HepG2 (cell line): ENCODE measurements around the gene NFKBIL1. TPM values are rescaled to one million over a fixed set of nuclear protein-coding genes. Genes with fewer than 3 reads are reported as not detected.

ENCODE experiments used
- ATAC-seq: fragments of 200-7000 bp; cut with Tn5 transposase; 3 replicates; pipeline ENCODE4 v1.9.1; 2020; ENCODE audit warnings: mild to moderate bottlenecking, moderate library complexity
- BruUV-seq: library from RNA; stranded (reverse); fragments of 400-500 nt; replicated peaks from 2 replicates; lab custom pipeline; 2021; lab: Mats Ljungman, UMichigan
- CTCF ChIA-PET: fragments of 300-600 bp; formaldehyde crosslinking; extraction: SDS; loops from one replicate; lab custom pipeline; 2021; ENCODE audit warnings: low total read pairs, inconsistent platforms, low intra/inter-chr PET ratio; lab: Yijun Ruan, JAX
- POLR2A ChIA-PET: fragments of 350-600 bp; sonication (Branson Sonifier 250); formaldehyde crosslinking; loops from one replicate; lab custom pipeline; 2020; ENCODE audit warnings: antibody characterized with exemption, inconsistent platforms; lab: Yijun Ruan, JAX
- DNase-seq: peaks from one replicate; pipeline ENCODE4 v3.0.0-alpha.2; 2015; ENCODE audit warnings: low spot score
- FAIRE-seq: peaks from 3 replicates; lab custom pipeline; 2011; peaks lifted over from hg19 to GRCh38; lab: Jason Lieb, UNC
- H2AFZ ChIP-seq: one replicate; pipeline ENCODE4 v1.6.1; 2011; ENCODE audit warnings: low read length, inconsistent platforms
- H3K27ac ChIP-seq: fragments of 300-600 bp; 3 replicates; pipeline ENCODE4 v1.8.0; 2011; ENCODE audit warnings: mixed run types, mild to moderate bottlenecking, mixed read lengths, low read length, inconsistent platforms; ENCODE audit not compliant: insufficient read depth; ENCODE audit errors: extremely low read length
- H3K27me3 ChIP-seq, 2 experiments: fragments of 200-600 bp in 1 of 2; 2 replicates in 1 of 2; 3 replicates in 1 of 2; pipeline versions ENCODE4 v1.6.0 to v1.8.0; 2011; ENCODE audit warnings: low read length in 2 of 2, mild to moderate bottlenecking in 2 of 2, moderate library complexity in 2 of 2, inconsistent platforms in 1 of 2; ENCODE audit not compliant: insufficient read depth in 2 of 2, control insufficient read depth in 1 of 2
- H3K36me3 ChIP-seq, 2 experiments: fragments of 200-600 bp in 1 of 2; replicated peaks in 1 of 2; 2 replicates in 1 of 2; 3 replicates in 1 of 2; pipeline versions ENCODE4 v1.5.1 to v1.8.0; 2011; ENCODE audit warnings: low read length in 2 of 2, inconsistent platforms in 1 of 2; ENCODE audit not compliant: insufficient read depth in 2 of 2, control insufficient read depth in 1 of 2
- H3K4me1 ChIP-seq: 2 replicates; pipeline ENCODE4 v1.5.1; 2012; ENCODE audit warnings: low read length, inconsistent platforms; ENCODE audit not compliant: insufficient read depth
- H3K4me2 ChIP-seq: 2 replicates; pipeline ENCODE4 v1.6.0; 2011; ENCODE audit warnings: low read depth, low read length, inconsistent platforms
- H3K4me3 ChIP-seq, 3 experiments: fragments of 200-600 bp in 1 of 3; sonication (generic), shearing (Covaris generic) in 1 of 3; replicated peaks in 1 of 3; 2 replicates each; pipeline ENCODE4 v1.5.1; 2011 to 2016; ENCODE audit warnings: low read length in 3 of 3, inconsistent platforms in 2 of 3, low read depth in 2 of 3, mild to moderate bottlenecking in 2 of 3, control low read depth in 1 of 3, mixed read lengths in 1 of 3; ENCODE audit not compliant: insufficient read depth in 1 of 3
- H3K79me2 ChIP-seq: one replicate; pipeline ENCODE4 v1.6.1; 2011; ENCODE audit warnings: low read length, inconsistent platforms; ENCODE audit not compliant: insufficient read depth
- H3K9ac ChIP-seq: 2 replicates; pipeline ENCODE4 v1.6.0; 2011; ENCODE audit warnings: mild to moderate bottlenecking, low read depth, low read length, inconsistent platforms; ENCODE audit not compliant: insufficient read depth
- H3K9me3 ChIP-seq: 2 replicates; pipeline ENCODE4 v1.5.1; 2012; ENCODE audit warnings: mild to moderate bottlenecking, low read length
- H4K20me1 ChIP-seq: 2 replicates; pipeline ENCODE4 v1.6.0; 2011; ENCODE audit warnings: inconsistent platforms, mild to moderate bottlenecking, low read length, moderate library complexity; ENCODE audit not compliant: insufficient read depth
- CBFB ChIP-seq: sonication (generic); formaldehyde crosslinking; IDR thresholded peaks from 2 replicates; pipeline ENCODE4 v1.4.0; 2020; ENCODE audit warnings: missing genetic modification reagents
- IKZF4 ChIP-seq: sonication (generic); formaldehyde crosslinking; IDR thresholded peaks from 2 replicates; pipeline ENCODE4 v1.5.1; 2020; ENCODE audit warnings: borderline replicate concordance, mild to moderate bottlenecking, low read depth, missing genetic modification reagents; ENCODE audit errors: not compliant biosample characterization
- ISL2 ChIP-seq: sonication (generic); formaldehyde crosslinking; IDR thresholded peaks from 2 replicates; pipeline ENCODE4 v1.5.0; 2020; ENCODE audit warnings: missing genetic modification reagents
- KIAA2018 ChIP-seq: sonication (generic); formaldehyde crosslinking; IDR thresholded peaks from 2 replicates; pipeline ENCODE4 v1.5.0; 2020; ENCODE audit warnings: mild to moderate bottlenecking, missing genetic modification reagents, borderline replicate concordance
- PHF21A ChIP-seq: sonication (generic); formaldehyde crosslinking; IDR thresholded peaks from 2 replicates; pipeline ENCODE4 v1.5.0; 2020; ENCODE audit warnings: mild to moderate bottlenecking, missing genetic modification reagents
- ZBTB38 ChIP-seq: sonication (generic); formaldehyde crosslinking; IDR thresholded peaks from 2 replicates; pipeline ENCODE4 v1.5.1; 2020; ENCODE audit warnings: mild to moderate bottlenecking, missing genetic modification reagents
- ZBTB8A ChIP-seq: sonication (generic); formaldehyde crosslinking; IDR thresholded peaks from 2 replicates; pipeline ENCODE4 v1.4.0; 2020; ENCODE audit warnings: mild to moderate bottlenecking, low read depth, missing genetic modification reagents, borderline replicate concordance
- ZFY ChIP-seq: sonication (generic); formaldehyde crosslinking; IDR thresholded peaks from 2 replicates; pipeline ENCODE4 v1.4.0; 2020; ENCODE audit warnings: missing genetic modification reagents
- ZNF780A ChIP-seq: sonication (generic); formaldehyde crosslinking; IDR thresholded peaks from 2 replicates; pipeline ENCODE4 v1.8.0; 2022; ENCODE audit warnings: mild to moderate bottlenecking, missing genetic modification reagents, moderate library complexity
- ZNF782 ChIP-seq: sonication (generic); formaldehyde crosslinking; IDR thresholded peaks from 2 replicates; pipeline ENCODE4 v1.4.0; 2020; ENCODE audit warnings: missing genetic modification reagents, mild to moderate bottlenecking, borderline replicate concordance
- ZNF891 ChIP-seq: sonication (generic); formaldehyde crosslinking; IDR thresholded peaks from 2 replicates; pipeline ENCODE4 v1.5.0; 2020; ENCODE audit warnings: mild to moderate bottlenecking, missing genetic modification reagents
- ZSCAN29 ChIP-seq: sonication (generic); formaldehyde crosslinking; conservative IDR thresholded peaks from 2 replicates; pipeline ENCODE4 v1.4.0; 2020; ENCODE audit warnings: mild to moderate bottlenecking, missing genetic modification reagents
- WGBS: methylation state at CpG from one replicate; pipeline ENCODE4 v1.1.6; 2017; ENCODE audit warnings: low lambda C conversion rate; 5-methylcytosine and 5-hydroxymethylcytosine counted together
- in situ Hi-C: cut with HindIII; loops from 2 replicates; pipeline ENCODE4 v1.10.0; 2017; ENCODE audit warnings: low pct_unique_long_range_greater_than_20kb; ENCODE audit not compliant: extremely low pct_ligation_motif_present
- intact Hi-C: fragments of 100-400 bp; cut with micrococcal nuclease; formaldehyde crosslinking; loops from one replicate; pipeline ENCODE4 v1.10.0; 2022; ENCODE audit not compliant: unreplicated experiment
- polyA plus RNA-seq, 8 experiments: library from polyadenylated mRNA; depleted of rRNA in 3 of 8; stranded (reverse) in 7 of 8; unstranded in 1 of 8; fragments of >200 nt; fragmentation: Illumina TruSeq in 4 of 8; extraction: Trizol in 4 of 8; gene quantifications; 2 replicates each; pipeline versions ENCODE4 v1.2.1 to v1.2.3, GENCODE V29; 2011 to 2016; ENCODE audit warnings: low read depth in 4 of 8, missing spikeins in 1 of 8, mixed read lengths in 1 of 8; ENCODE audit not compliant: insufficient read depth in 1 of 8
- total RNA-seq, 5 experiments: library from RNA; depleted of rRNA; stranded (reverse); fragments of >200 nt; fragmentation: Illumina TruSeq; extraction: Trizol; gene quantifications; 2 replicates each; pipeline ENCODE4 v1.2.3, GENCODE V29; 2016; ENCODE audit warnings: low read depth in 1 of 5
- TF ChIP-seq, protein P1 (sequence below): sonication (generic); formaldehyde crosslinking; IDR thresholded peaks from 2 replicates; pipeline ENCODE4 v1.8.1; 2023; ENCODE audit warnings: mild to moderate bottlenecking, missing genetic modification reagents

The NFKBIL1 gene
- total and polyA plus RNA-seq, 2 of the 13 experiments (the other 11 are each of a cell fraction or from before 2014, with no cell fraction given), result 9.7 to 19.5 TPM

DNA sequence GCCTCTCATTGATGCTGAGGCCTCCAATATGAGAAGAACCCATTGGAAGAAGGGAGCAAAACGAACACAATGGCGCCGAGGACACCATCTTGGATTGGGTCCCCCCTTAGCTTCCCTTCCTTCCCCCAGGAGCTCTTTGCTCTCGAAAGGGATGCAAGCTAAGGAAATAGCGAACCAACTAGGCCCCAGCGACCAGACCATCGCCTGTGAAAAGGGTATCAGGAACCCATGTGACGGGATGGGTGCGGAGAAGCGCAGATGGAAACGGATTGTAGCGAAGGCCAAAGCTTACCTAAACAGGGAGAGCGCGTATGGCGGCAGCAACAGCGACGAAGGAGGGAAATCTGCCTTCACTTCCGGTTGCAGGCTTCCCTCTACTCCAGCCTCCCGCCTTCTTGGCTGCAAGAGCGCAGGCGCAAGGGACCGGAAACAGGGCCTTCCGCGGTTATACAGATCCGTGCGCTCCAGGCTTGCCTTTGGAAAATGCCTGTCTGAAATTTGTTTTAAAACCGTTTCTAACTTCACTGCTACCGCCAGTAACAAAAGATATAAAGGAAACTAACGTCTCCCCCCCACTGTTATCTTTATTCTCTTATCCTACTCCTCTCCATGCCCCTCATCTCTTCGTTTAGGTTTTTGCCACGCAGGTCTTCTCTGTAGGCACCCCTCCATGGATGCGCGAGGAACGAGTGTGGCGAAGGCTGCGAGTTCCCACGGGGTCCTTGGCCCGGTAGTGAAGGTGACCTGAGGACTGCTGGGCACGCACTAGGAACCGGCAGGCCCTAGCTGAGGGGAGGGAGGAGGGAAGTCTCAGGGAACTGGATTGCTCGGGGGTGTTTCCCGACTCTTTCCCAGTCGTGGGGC, 5.5 kb upstream of the NFKBIL1 start, which contains the start of gene DDX39B:
TSS of gene DDX39B (minus strand) at position 346 of the 864 bp plus-strand sequence. CDS start 1,471 bp downstream, outside the sequence.
- Histone ChIP-seq H3K9ac (peak within 1 kb of the TSS; percentile 96), H3K36me3 (peaks cover 12 to 35% of the 10 kb centered on the region in 2 experiments), H3K27me3 (no peaks in the 10 kb centered on the region; a peak in 2 of 5 replicates), H4K20me1 (peaks cover 40% of the 10 kb centered on the region), H3K9me3 (no peaks in the 10 kb centered on the region), H3K4me2 (peak within 1 kb of the TSS; percentile 99), H3K79me2 (peaks cover 56% of the 10 kb centered on the region), H3K4me1 (peaks cover 59% of the 10 kb centered on the region), H2AFZ (peak within 1 kb of the TSS; percentile 97), H3K27ac (peak within 1 kb of the TSS; percentile 95), H3K4me3 (peak within 1 kb of the TSS; percentile 66 to 99 (median 83))
- in situ Hi-C loops (no loop called here), intact Hi-C loops (loop anchor here (1.0 to 10.0 kb wide), 2 partner anchors 113 to 292 kb away; partner anchors contain the start of genes APOM and BAG6)
- ATAC-seq, result peak; percentile 85
- CTCF ChIA-PET, result interaction anchor here (1.6 kb wide), 1 partner anchor 55 kb away, joined by 4 read pairs; no protein-coding TSS in a partner anchor
- no TSS peak for BruUV-seq
- POLR2A ChIA-PET, result interaction anchor here (0.7 to 6.9 kb wide), 34 partner anchors 8 to 1430 kb away, joined by 3 to 123 read pairs (median 5); partner anchors contain the start of genes AIF1, APOM, BAG6 and C6orf47
- under 1% methylated on average over 36 of the region's 43 CpGs for WGBS
- FAIRE-seq, result peak; percentile 92
- DNase-seq, result peak; percentile 98
- TF ChIP-seq ZSCAN29 (CRISPR knock-in tag) (peak; percentile 53), ISL2 (CRISPR knock-in tag) (peak; percentile 63), KIAA2018 (CRISPR knock-in tag) (no peak), ZFY (CRISPR knock-in tag) (peak; percentile 99), PHF21A (CRISPR knock-in tag) (peak; percentile 93), CBFB (CRISPR knock-in tag) (peak; percentile 61; the same call in 1 of the 2 replicates), ZNF782 (CRISPR knock-in tag) (peak; percentile 24; the same call in 1 of the 2 replicates), ZNF780A (CRISPR knock-in tag) (no peak), ZNF891 (CRISPR knock-in tag) (peak; percentile 95), ZBTB38 (CRISPR knock-in tag) (peak; percentile 26; the same call in 1 of the 2 replicates), IKZF4 (CRISPR knock-in tag) (peak; percentile 76), ZBTB8A (CRISPR knock-in tag) (no peak)
- TF ChIP-seq, protein P1, sequence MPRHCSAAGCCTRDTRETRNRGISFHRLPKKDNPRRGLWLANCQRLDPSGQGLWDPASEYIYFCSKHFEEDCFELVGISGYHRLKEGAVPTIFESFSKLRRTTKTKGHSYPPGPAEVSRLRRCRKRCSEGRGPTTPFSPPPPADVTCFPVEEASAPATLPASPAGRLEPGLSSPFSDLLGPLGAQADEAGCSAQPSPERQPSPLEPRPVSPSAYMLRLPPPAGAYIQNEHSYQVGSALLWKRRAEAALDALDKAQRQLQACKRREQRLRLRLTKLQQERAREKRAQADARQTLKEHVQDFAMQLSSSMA (CRISPR knock-in tag), result peak; percentile 61; the same call in 1 of the 2 replicates
